Neural progenitor cell (in vitro differentiated cells): Measurements from ENCODE around the gene FUT7. TPM values are rescaled to one million over a fixed set of nuclear protein-coding genes. Genes with fewer than 3 reads are reported as not detected.
A peak's percentile ranks its signal among the peaks of the same experiment; 100 is the strongest.

Experiments used
- DNase-seq: peaks from one replicate; pipeline ENCODE4 v3.0.0-alpha.2; 2016; ENCODE audit warnings: low spot score
- H2AFZ ChIP-seq: fragments of 200-600 bp; sonication (generic); replicated peaks from 2 replicates; pipeline ENCODE4 v1.6.1; 2016; ENCODE audit warnings: antibody characterized with exemption
- H3F3A ChIP-seq: fragments of 200-600 bp; sonication (generic); 2 replicates; pipeline ENCODE4 v1.6.1; 2016; ENCODE audit warnings: antibody characterized with exemption, low read depth
- H3K27ac ChIP-seq: fragments of 200-600 bp; sonication (generic); 2 replicates; pipeline ENCODE4 v1.5.1; 2016; ENCODE audit warnings: mild to moderate bottlenecking
- H3K27me3 ChIP-seq: fragments of 200-600 bp; sonication (generic); 2 replicates; pipeline ENCODE4 v1.6.1; 2016; ENCODE audit warnings: mild to moderate bottlenecking, moderate library complexity
- H3K36me3 ChIP-seq: fragments of 200-600 bp; sonication (generic); 2 replicates; pipeline ENCODE4 v1.5.1; 2016
- H3K4me1 ChIP-seq: fragments of 200-600 bp; sonication (generic); 2 replicates; pipeline ENCODE4 v1.6.1; 2016; ENCODE audit warnings: mixed run types
- H3K4me2 ChIP-seq: fragments of 200-600 bp; sonication (generic); 2 replicates; pipeline ENCODE4 v1.6.1; 2016
- H3K4me3 ChIP-seq: fragments of 200-600 bp; sonication (generic); 2 replicates; pipeline ENCODE4 v1.5.1; 2016
- H3K79me2 ChIP-seq: fragments of 200-600 bp; sonication (generic); 2 replicates; pipeline ENCODE4 v1.6.1; 2016; ENCODE audit warnings: low read depth
- H3K9ac ChIP-seq: fragments of 200-600 bp; sonication (generic); 2 replicates; pipeline ENCODE4 v1.6.1; 2016
- H3K9me3 ChIP-seq: fragments of 200-600 bp; sonication (generic); 2 replicates; pipeline ENCODE4 v1.5.1; 2016; ENCODE audit warnings: low read depth
- H4K20me1 ChIP-seq: fragments of 200-600 bp; sonication (generic); 2 replicates; pipeline ENCODE4 v1.6.1; 2016; ENCODE audit warnings: low read depth
- H3K27ac Mint-ChIP-seq: 3 replicates; pipeline ENCODE4 v1.8.0; 2021; ENCODE audit warnings: mixed read lengths
- H3K27me3 Mint-ChIP-seq: 2 replicates; pipeline ENCODE4 v1.8.0; 2022; ENCODE audit warnings: low read depth, mild to moderate bottlenecking, inconsistent platforms, moderate library complexity, mixed read lengths; ENCODE audit not compliant: insufficient read depth
- H3K36me3 Mint-ChIP-seq: 3 replicates; pipeline ENCODE4 v1.8.0; 2021; ENCODE audit warnings: mixed read lengths
- H3K4me1 Mint-ChIP-seq: 3 replicates; pipeline ENCODE4 v1.8.0; 2021; ENCODE audit warnings: mixed read lengths
- H3K4me3 Mint-ChIP-seq: 3 replicates; pipeline ENCODE4 v1.8.0; 2021; ENCODE audit warnings: mild to moderate bottlenecking, moderate library complexity, mixed read lengths
- H3K9me3 Mint-ChIP-seq: 3 replicates; pipeline ENCODE4 v1.8.0; 2020; ENCODE audit warnings: mixed read lengths
- EZH2 ChIP-seq: fragments of 200-600 bp; sonication (generic); IDR thresholded peaks from 2 replicates; pipeline ENCODE4 v1.6.1; 2017; ENCODE audit warnings: antibody characterized with exemption, mild to moderate bottlenecking, moderate library complexity
- EZH2phosphoT487 ChIP-seq: fragments of 200-600 bp; sonication (generic); IDR thresholded peaks from 2 replicates; pipeline ENCODE4 v1.6.1; 2017; ENCODE audit warnings: antibody characterized with exemption
- total RNA-seq: library from RNA; depleted of rRNA; stranded (reverse); fragments of >200 nt; gene quantifications from 2 replicates; pipeline ENCODE4 v1.2.3, GENCODE V29; 2015; ENCODE audit warnings: low replicate concordance
- TF ChIP-seq, protein P1 (sequence below): fragments of 200-600 bp; sonication (generic); IDR thresholded peaks from 2 replicates; pipeline ENCODE4 v1.5.1; 2017; ENCODE audit warnings: antibody characterized with exemption, mild to moderate bottlenecking

The FUT7 gene
- total RNA-seq, 1 donor from 2014 or later: not detected

DNA sequence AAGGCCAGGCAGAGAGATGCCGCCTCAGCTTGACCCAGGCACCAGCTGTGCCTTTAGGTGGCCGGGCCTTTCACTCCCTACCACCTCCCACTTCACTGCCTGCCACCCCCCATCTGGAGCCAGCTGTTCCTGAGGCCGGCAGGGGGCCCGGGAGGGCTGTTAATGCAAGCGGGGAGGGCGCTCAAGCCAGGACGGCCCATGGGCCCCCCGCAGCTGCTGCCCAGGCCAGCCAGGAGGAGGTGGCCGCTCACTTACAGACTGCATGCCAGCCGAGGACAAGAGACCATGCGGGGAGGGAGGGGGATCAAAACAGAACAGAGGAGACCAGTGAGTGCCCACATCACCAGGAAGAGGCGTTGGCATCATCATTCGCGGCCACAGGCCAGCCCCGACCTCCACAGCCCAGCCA is 8.3 kb downstream of the FUT7 start:
- H4K20me1 ChIP-seq: peaks cover 13% of the 10 kb centered on the region
- no peak overlapping the region for H3K27ac ChIP-seq

DNA sequence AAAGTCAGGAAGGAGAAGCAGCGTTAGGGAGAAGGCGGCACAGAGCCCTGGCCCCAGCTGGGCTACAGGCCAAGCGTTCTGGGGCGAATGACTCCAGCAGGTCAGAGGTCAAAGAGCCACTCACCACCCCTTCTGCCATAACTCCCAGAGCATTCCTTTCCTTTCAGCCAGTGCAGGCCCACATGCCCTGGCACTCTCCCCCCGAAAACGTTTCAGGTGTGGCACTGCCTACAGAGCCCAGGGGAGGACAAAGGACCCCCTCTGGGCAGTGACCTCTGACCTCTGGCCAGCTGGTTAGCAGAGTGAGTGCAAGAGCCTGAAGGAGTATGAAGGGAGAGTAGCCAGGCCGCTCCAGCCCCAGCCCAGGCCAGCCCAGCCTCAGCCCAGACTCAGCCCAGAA is 8.7 kb downstream of the FUT7 start:
- H2AFZ ChIP-seq: no peak overlapping the region
- Mint-ChIP-seq H3K4me1 (peaks cover 8% of the 10 kb centered on the region), H3K27ac (no peak overlapping the region), H3K27me3 (peaks cover 3% of the 10 kb centered on the region), H3K36me3 (no peaks in the 10 kb centered on the region), H3K9me3 (no peaks in the 10 kb centered on the region), H3K4me3 (no peak overlapping the region)
- no peak overlapping the region for H3K9ac ChIP-seq
- peaks cover 13% of the 10 kb centered on the region for H4K20me1 ChIP-seq
- peak overlapping the region; percentile 42 for H3K4me2 ChIP-seq
- H3F3A ChIP-seq: peaks cover 16% of the 10 kb centered on the region
- TF ChIP-seq, protein P1, sequence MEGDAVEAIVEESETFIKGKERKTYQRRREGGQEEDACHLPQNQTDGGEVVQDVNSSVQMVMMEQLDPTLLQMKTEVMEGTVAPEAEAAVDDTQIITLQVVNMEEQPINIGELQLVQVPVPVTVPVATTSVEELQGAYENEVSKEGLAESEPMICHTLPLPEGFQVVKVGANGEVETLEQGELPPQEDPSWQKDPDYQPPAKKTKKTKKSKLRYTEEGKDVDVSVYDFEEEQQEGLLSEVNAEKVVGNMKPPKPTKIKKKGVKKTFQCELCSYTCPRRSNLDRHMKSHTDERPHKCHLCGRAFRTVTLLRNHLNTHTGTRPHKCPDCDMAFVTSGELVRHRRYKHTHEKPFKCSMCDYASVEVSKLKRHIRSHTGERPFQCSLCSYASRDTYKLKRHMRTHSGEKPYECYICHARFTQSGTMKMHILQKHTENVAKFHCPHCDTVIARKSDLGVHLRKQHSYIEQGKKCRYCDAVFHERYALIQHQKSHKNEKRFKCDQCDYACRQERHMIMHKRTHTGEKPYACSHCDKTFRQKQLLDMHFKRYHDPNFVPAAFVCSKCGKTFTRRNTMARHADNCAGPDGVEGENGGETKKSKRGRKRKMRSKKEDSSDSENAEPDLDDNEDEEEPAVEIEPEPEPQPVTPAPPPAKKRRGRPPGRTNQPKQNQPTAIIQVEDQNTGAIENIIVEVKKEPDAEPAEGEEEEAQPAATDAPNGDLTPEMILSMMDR: no peak
- TF ChIP-seq EZH2 (no peak), EZH2phosphoT487 (no peak)
- H3K79me2 ChIP-seq: no peaks in the 10 kb centered on the region
- no peaks in the 10 kb centered on the region for H3K9me3 ChIP-seq
- peaks cover 24% of the 10 kb centered on the region for H3K4me1 ChIP-seq
- H3K36me3 ChIP-seq: no peaks in the 10 kb centered on the region
- H3K27me3 ChIP-seq: peaks cover 13% of the 10 kb centered on the region
- no peak overlapping the region for H3K27ac ChIP-seq
- H3K4me3 ChIP-seq: no peak overlapping the region
- peak; percentile 56 for DNase-seq

More for the DNA sequence above, 8.3 kb downstream of the FUT7 start:
- H3K79me2 ChIP-seq: no peaks in the 10 kb centered on the region
- no peak for DNase-seq
- H3K4me3 Mint-ChIP-seq: no peak overlapping the region
- no peak overlapping the region for H3K4me3 ChIP-seq
- H3K9me3 Mint-ChIP-seq: no peaks in the 10 kb centered on the region
- no peak overlapping the region for H3K9ac ChIP-seq
- H3K4me2 ChIP-seq: no peak overlapping the region
- H3K36me3 Mint-ChIP-seq: no peaks in the 10 kb centered on the region
- H3K27me3 ChIP-seq: peaks cover 17% of the 10 kb centered on the region
- peaks cover 24% of the 10 kb centered on the region for H3K4me1 ChIP-seq
- peaks cover 20% of the 10 kb centered on the region for H3F3A ChIP-seq
- H2AFZ ChIP-seq: no peak overlapping the region
- no peaks in the 10 kb centered on the region for H3K9me3 ChIP-seq
- no peaks in the 10 kb centered on the region for H3K36me3 ChIP-seq
- H3K27me3 Mint-ChIP-seq: peaks cover 3% of the 10 kb centered on the region
- no peak overlapping the region for H3K27ac Mint-ChIP-seq
- TF ChIP-seq, protein P1: no peak
- TF ChIP-seq EZH2phosphoT487 (no peak), EZH2 (no peak)
- peaks cover 8% of the 10 kb centered on the region for H3K4me1 Mint-ChIP-seq

DNA sequence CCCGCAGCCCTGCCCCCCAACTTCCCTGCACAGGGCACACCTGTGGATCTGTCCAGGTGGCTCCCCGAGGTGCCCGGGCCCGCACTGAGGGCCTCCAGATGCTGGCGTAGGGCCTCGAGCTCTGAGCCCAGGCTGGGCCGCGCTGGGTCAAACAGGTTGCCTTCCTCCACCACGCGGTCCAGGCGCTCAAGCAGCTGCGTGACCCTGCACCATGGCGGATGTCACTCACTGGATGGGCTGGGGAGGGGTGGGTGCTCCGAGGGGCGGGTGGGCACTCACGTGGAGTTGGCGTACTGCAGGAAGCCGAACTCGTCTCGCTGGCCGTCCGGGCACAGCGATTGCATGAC is 9.3 kb downstream of the FUT7 start:
- Mint-ChIP-seq H3K27ac (no peak overlapping the region), H3K4me1 (peaks cover 8% of the 10 kb centered on the region), H3K4me3 (no peak overlapping the region), H3K27me3 (peaks cover 3% of the 10 kb centered on the region), H3K36me3 (no peaks in the 10 kb centered on the region), H3K9me3 (no peaks in the 10 kb centered on the region)
- no peaks in the 10 kb centered on the region for H3K79me2 ChIP-seq
- no peaks in the 10 kb centered on the region for H3K36me3 ChIP-seq
- TF ChIP-seq EZH2 (no peak), EZH2phosphoT487 (no peak)
- TF ChIP-seq, protein P1: no peak
- peaks cover 12% of the 10 kb centered on the region for H3K27me3 ChIP-seq
- H2AFZ ChIP-seq: no peak overlapping the region
- H3K27ac ChIP-seq: no peak overlapping the region
- no peak overlapping the region for H3K9ac ChIP-seq
- H3K4me2 ChIP-seq: no peak overlapping the region
- no peak for DNase-seq
- H3K4me3 ChIP-seq: no peak overlapping the region
- H3K9me3 ChIP-seq: no peaks in the 10 kb centered on the region
- H3K4me1 ChIP-seq: peaks cover 24% of the 10 kb centered on the region
- H4K20me1 ChIP-seq: peaks cover 13% of the 10 kb centered on the region
- H3F3A ChIP-seq: peaks cover 16% of the 10 kb centered on the region
